Fibroblast of skin of abdomen (primary cell): ENCODE measurements around the gene TRIM3.
A peak's percentile ranks its signal among the peaks of the same experiment; 100 is the strongest.

Source experiments
- DNase-seq: peaks from one replicate; pipeline ENCODE4 v3.0.0-alpha.2; 2013

TRIM3 gene

GRCh38 chr11:6480299-6480914 is 6.7 kb upstream of the TRIM3 start:
- DNase-seq = peak; percentile 8

- DNase-seq = no peak
Observed at GRCh38 chr11:6476571-6476970, 2.8 kb upstream of the TRIM3 start.

- no peak for DNase-seq
Observed at GRCh38 chr11:6475936-6476335, 2.2 kb upstream of the TRIM3 start.

GRCh38 chr11:6474806-6475500 is 1.2 kb upstream of the TRIM3 start:
- no peak for DNase-seq

GRCh38 chr11:6474413-6474792 is 662 bp upstream of the TRIM3 start:
- DNase-seq = no peak

- no peak for DNase-seq
Observed at GRCh38 chr11:6472934-6473333, 807 bp downstream of the TRIM3 start.

- DNase-seq = no peak
Observed at GRCh38 chr11:6469599-6469998, 4.1 kb downstream of the TRIM3 start.

- peak; percentile 81 for DNase-seq
Observed at GRCh38 chr11:6468712-6469495, 4.8 kb downstream of the TRIM3 start.

GRCh38 chr11:6459099-6459450 is 14.7 kb downstream of the TRIM3 start:
- no peak for DNase-seq

GRCh38 chr11:6458352-6459098 is 15.2 kb downstream of the TRIM3 start:
- no peak for DNase-seq

GRCh38 chr11:6457581-6458320 is 16.0 kb downstream of the TRIM3 start:
- no peak for DNase-seq

- no peak for DNase-seq
Observed at GRCh38 chr11:6456361-6457073, 17.2 kb downstream of the TRIM3 start.

GRCh38 chr11:6455070-6455469 is 18.7 kb downstream of the TRIM3 start:
- no peak for DNase-seq

GRCh38 chr11:6453152-6453551 is 20.6 kb downstream of the TRIM3 start:
- DNase-seq = no peak

GRCh38 chr11:6452219-6452618 is 21.5 kb downstream of the TRIM3 start:
- DNase-seq = peak; percentile 12

GRCh38 chr11:6448574-6448973 is 25.2 kb downstream of the TRIM3 start:
- no peak for DNase-seq

- DNase-seq = peak; percentile 37
Observed at GRCh38 chr11:6443269-6444003, 30.3 kb downstream of the TRIM3 start.

GRCh38 chr11:6442441-6442840 is 31.3 kb downstream of the TRIM3 start:
- DNase-seq = no peak

- DNase-seq = no peak
Observed at GRCh38 chr11:6440906-6441358, 32.8 kb downstream of the TRIM3 start, which contains the start of gene HPX. TSS of gene HPX (minus strand) at chr11:6440987. CDS start at chr11:6440963, 24 bp downstream.

- peak; percentile 37 for DNase-seq
Observed at GRCh38 chr11:6438979-6439571, 34.7 kb downstream of the TRIM3 start.
